ENCODE measurements around the gene LYSET.
A peak's percentile ranks its signal among the peaks of the same experiment; 100 is the strongest.

Gene LYSET

GRCh38 chr14:93206793-93207467 is 21.8 kb downstream of the LYSET start, which contains the start of the genes GON7 and UBR7:
Gene GON7 (minus strand): TSS chr14:93207065. CDS start chr14:93207037, 28 bp downstream.
Gene UBR7 (plus strand): TSS chr14:93207256. CDS start chr14:93207292, 36 bp downstream.
- Histone ChIP-seq H3K4me3 (peak within 1 kb of the TSS; percentile 100), H3K36me3 (ENCODE audit: insufficient read depth, low read length) (peaks cover 26% of the 10 kb centered on the region), H3K9me3 (ENCODE audit: low read depth, low read length) (no peaks in the 10 kb centered on the region), H3K9ac (ENCODE audit: insufficient read length) (peak within 1 kb of the TSS; percentile 91), H3K27ac (peak within 1 kb of the TSS; percentile 69; the same call in 1 of the 2 replicates)
- peak; percentile 53 for DNase-seq (ENCODE audit: low read depth, low spot score)
- TF ChIP-seq FOXP2 (optimal IDR thresholded peaks at IDR 0.05; ENCODE audit: control extremely low read depth, extremely low read length, insufficient read depth) = peak; percentile 93
- peak; percentile 92 for TF ChIP-seq POLR2AphosphoS5 (IDR thresholded peaks at IDR 0.05; ENCODE audit: borderline replicate concordance, low read depth, low read length)
- no peak for TF ChIP-seq EZH2 (IDR thresholded peaks at IDR 0.05)

- TF ChIP-seq FOXP2 (optimal IDR thresholded peaks at IDR 0.05; ENCODE audit: control extremely low read depth, extremely low read length, insufficient read depth) (no peak), EZH2 (IDR thresholded peaks at IDR 0.05) (no peak), POLR2AphosphoS5 (IDR thresholded peaks at IDR 0.05; ENCODE audit: borderline replicate concordance, low read depth, low read length) (no peak)
- DNase-seq (ENCODE audit: low read depth, low spot score) = no peak
- Histone ChIP-seq H3K9ac (ENCODE audit: insufficient read length) (peak overlapping the region; percentile 84), H3K27ac (peak overlapping the region; percentile 56; the same call in 1 of the 2 replicates), H3K9me3 (ENCODE audit: low read depth, low read length) (no peaks in the 10 kb centered on the region), H3K4me3 (peak overlapping the region; percentile 100), H3K36me3 (ENCODE audit: insufficient read depth, low read length) (peaks cover 34% of the 10 kb centered on the region)
These were observed 22.6 kb downstream of the LYSET start for GRCh38 chr14:93207468-93208308.

DNA sequence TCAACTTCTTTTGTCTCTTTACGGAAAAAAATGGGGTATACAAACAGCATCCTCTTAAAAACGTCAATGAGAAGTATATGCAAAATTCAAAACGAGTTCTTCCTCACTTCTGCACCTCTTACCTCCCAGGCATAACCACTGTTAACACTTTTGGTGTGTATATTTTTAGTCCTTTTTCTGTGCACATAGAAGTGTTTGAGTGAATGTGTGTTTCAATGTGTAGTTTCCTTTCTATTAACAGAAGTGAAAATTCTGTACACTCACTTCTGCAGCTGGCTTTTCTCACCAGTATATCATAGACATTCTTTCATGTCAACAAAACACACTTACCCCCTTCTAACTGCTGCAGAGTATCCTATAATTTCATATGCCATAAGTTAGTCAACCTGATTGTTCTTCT is 27.3 kb downstream of the LYSET start:
- Histone ChIP-seq H3K27ac (no peak overlapping the region), H3K36me3 (ENCODE audit: insufficient read depth, low read length) (peaks cover 68% of the 10 kb centered on the region), H3K9ac (ENCODE audit: insufficient read length) (no peak overlapping the region), H3K9me3 (ENCODE audit: low read depth, low read length) (no peaks in the 10 kb centered on the region), H3K4me3 (no peak overlapping the region)
- TF ChIP-seq FOXP2 (optimal IDR thresholded peaks at IDR 0.05; ENCODE audit: control extremely low read depth, extremely low read length, insufficient read depth) = no peak
- TF ChIP-seq EZH2 (IDR thresholded peaks at IDR 0.05) = no peak
- no peak for TF ChIP-seq POLR2AphosphoS5 (IDR thresholded peaks at IDR 0.05; ENCODE audit: borderline replicate concordance, low read depth, low read length)
- no peak for DNase-seq (ENCODE audit: low read depth, low spot score)

DNA sequence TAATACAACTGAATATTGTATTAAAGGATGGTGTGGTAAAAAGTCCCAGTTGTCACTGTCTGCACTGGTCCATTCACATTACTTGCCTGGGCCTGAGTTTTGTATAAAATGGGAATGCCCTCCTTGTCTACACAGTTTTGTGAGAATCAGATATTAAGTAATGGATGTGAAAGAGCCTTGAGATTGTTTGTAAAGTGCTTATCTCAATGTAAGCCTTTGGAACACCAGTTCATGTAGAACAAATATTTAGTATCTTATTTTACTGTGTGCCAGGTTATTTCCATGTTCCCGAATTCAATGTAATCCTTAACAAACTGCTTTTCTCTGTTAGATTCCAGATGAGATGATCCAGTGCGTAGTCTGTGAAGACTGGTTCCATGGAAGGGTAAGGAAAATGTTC is 29.5 kb downstream of the LYSET start:
- no peak for TF ChIP-seq FOXP2 (optimal IDR thresholded peaks at IDR 0.05; ENCODE audit: control extremely low read depth, extremely low read length, insufficient read depth)
- no peak for TF ChIP-seq POLR2AphosphoS5 (IDR thresholded peaks at IDR 0.05; ENCODE audit: borderline replicate concordance, low read depth, low read length)
- no peak for TF ChIP-seq EZH2 (IDR thresholded peaks at IDR 0.05)
- Histone ChIP-seq H3K4me3 (no peak overlapping the region), H3K27ac (no peak overlapping the region), H3K9me3 (ENCODE audit: low read depth, low read length) (no peaks in the 10 kb centered on the region), H3K9ac (ENCODE audit: insufficient read length) (no peak overlapping the region), H3K36me3 (ENCODE audit: insufficient read depth, low read length) (peaks cover 81% of the 10 kb centered on the region)
- DNase-seq (ENCODE audit: low read depth, low spot score) = no peak

GRCh38 chr14:93219103-93219726 is 34.1 kb downstream of the LYSET start:
- Histone ChIP-seq H3K36me3 (ENCODE audit: insufficient read depth, low read length) (peaks cover 86% of the 10 kb centered on the region), H3K4me3 (no peak overlapping the region)

DNA sequence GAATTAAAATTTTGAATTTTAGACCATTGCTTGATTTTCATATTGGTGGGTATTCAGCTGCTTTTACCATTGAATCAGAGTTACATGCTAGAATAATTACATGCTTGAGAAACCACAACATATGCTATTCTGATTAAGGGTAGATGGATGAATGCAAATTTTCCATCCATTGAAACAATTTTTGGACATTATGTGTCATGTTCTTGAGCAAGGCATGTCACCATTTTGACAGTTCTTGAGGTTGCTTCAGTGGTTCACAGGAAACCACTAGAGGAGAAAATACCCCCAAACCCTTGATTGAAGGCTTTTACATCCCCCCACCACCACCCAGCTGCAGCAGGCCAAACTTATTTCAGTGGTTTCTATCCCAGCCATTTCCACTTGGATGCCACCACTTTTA is 35.4 kb downstream of the LYSET start:
- H3K36me3 ChIP-seq (ENCODE audit: insufficient read depth, low read length) = peaks cover 84% of the 10 kb centered on the region
- H3K27ac ChIP-seq = no peak overlapping the region
- no peaks in the 10 kb centered on the region for H3K9me3 ChIP-seq (ENCODE audit: low read depth, low read length)
- no peak for DNase-seq (ENCODE audit: low read depth, low spot score)
- no peak overlapping the region for H3K9ac ChIP-seq (ENCODE audit: insufficient read length)
- no peak overlapping the region for H3K4me3 ChIP-seq
- no peak for TF ChIP-seq EZH2 (IDR thresholded peaks at IDR 0.05)
- no peak for TF ChIP-seq POLR2AphosphoS5 (IDR thresholded peaks at IDR 0.05; ENCODE audit: borderline replicate concordance, low read depth, low read length)
- TF ChIP-seq FOXP2 (optimal IDR thresholded peaks at IDR 0.05; ENCODE audit: control extremely low read depth, extremely low read length, insufficient read depth) = no peak

More at GRCh38 chr14:93219103-93219726, 34.1 kb downstream of the LYSET start:
- no peaks in the 10 kb centered on the region for H3K9me3 ChIP-seq (ENCODE audit: low read depth, low read length)
- no peak overlapping the region for H3K9ac ChIP-seq (ENCODE audit: insufficient read length)
- DNase-seq (ENCODE audit: low read depth, low spot score) = peak; percentile 50
- no peak for TF ChIP-seq POLR2AphosphoS5 (IDR thresholded peaks at IDR 0.05; ENCODE audit: borderline replicate concordance, low read depth, low read length)
- TF ChIP-seq FOXP2 (optimal IDR thresholded peaks at IDR 0.05; ENCODE audit: control extremely low read depth, extremely low read length, insufficient read depth) = no peak
- TF ChIP-seq EZH2 (IDR thresholded peaks at IDR 0.05) = no peak
- peak overlapping the region; percentile 50; the same call in 1 of the 2 replicates for H3K27ac ChIP-seq

DNA sequence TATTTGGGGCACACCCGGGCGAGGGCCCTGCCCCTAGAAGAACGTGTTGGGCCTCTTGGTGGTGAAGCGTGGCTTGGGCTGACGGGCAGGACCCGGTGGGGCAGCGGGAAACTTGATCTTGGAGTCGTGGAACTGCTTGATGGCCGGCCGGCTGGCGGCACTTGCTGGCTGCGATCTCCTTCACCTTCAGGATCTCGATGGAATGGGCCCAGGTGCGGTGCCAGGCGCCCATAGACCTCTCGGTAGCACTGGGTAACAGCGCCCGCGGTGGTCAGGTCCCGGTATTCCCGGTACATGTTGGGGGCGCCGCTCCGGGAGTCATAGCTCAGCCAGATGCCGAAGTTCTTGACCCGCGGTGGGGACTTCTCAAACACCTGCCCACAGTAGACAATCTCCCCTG is 38.4 kb downstream of the LYSET start:
- no peak overlapping the region for H3K27ac ChIP-seq
- no peaks in the 10 kb centered on the region for H3K9me3 ChIP-seq (ENCODE audit: low read depth, low read length)
- peaks cover 88% of the 10 kb centered on the region for H3K36me3 ChIP-seq (ENCODE audit: insufficient read depth, low read length)

More for the DNA sequence above, 38.4 kb downstream of the LYSET start:
- no peak overlapping the region for H3K9ac ChIP-seq (ENCODE audit: insufficient read length)
- no peak for DNase-seq (ENCODE audit: low read depth, low spot score)
- H3K4me3 ChIP-seq = no peak overlapping the region
- no peak for TF ChIP-seq EZH2 (IDR thresholded peaks at IDR 0.05)
- TF ChIP-seq FOXP2 (optimal IDR thresholded peaks at IDR 0.05; ENCODE audit: control extremely low read depth, extremely low read length, insufficient read depth) = no peak
- no peak for TF ChIP-seq POLR2AphosphoS5 (IDR thresholded peaks at IDR 0.05; ENCODE audit: borderline replicate concordance, low read depth, low read length)

Measured in SK-N-MC (cell line).